GM19025 (cell line): ENCODE data around the gene HCN4.

Experiments
- ATAC-seq: cut with Tn5 transposase; IDR thresholded peaks from one replicate; pipeline ENCODE4 v1.9.1; 2021; ENCODE audit warnings: mild to moderate bottlenecking, low read depth, moderate library complexity; ENCODE audit not compliant: unreplicated experiment

HCN4 gene

GRCh38 chr15:73352082-73352481 is 16.7 kb downstream of the HCN4 start:
- ATAC-seq, result no peak

- no peak for ATAC-seq
Measured at GRCh38 chr15:73349191-73349590, 19.6 kb downstream of the HCN4 start.

GRCh38 chr15:73346735-73347312 is 21.9 kb downstream of the HCN4 start:
- no peak for ATAC-seq

- no peak for ATAC-seq
Measured at GRCh38 chr15:73345658-73346057, 23.1 kb downstream of the HCN4 start.

GRCh38 chr15:73344056-73344455 is 24.7 kb downstream of the HCN4 start:
- no peak for ATAC-seq

GRCh38 chr15:73341886-73342600 is 26.7 kb downstream of the HCN4 start:
- ATAC-seq, result no peak

GRCh38 chr15:73340502-73341192 is 28.1 kb downstream of the HCN4 start:
- ATAC-seq, result no peak

GRCh38 chr15:73338606-73339374 is 30.0 kb downstream of the HCN4 start:
- ATAC-seq, result no peak

- no peak for ATAC-seq
Measured at GRCh38 chr15:73338058-73338457, 30.7 kb downstream of the HCN4 start.

GRCh38 chr15:73337187-73337586 is 31.6 kb downstream of the HCN4 start:
- no peak for ATAC-seq

- no peak for ATAC-seq
Measured at GRCh38 chr15:73336756-73337155, 32.0 kb downstream of the HCN4 start.

- no peak for ATAC-seq
Measured at GRCh38 chr15:73335471-73335870, 33.3 kb downstream of the HCN4 start.

GRCh38 chr15:73335026-73335425 is 33.7 kb downstream of the HCN4 start:
- no peak for ATAC-seq

GRCh38 chr15:73334086-73334485 is 34.7 kb downstream of the HCN4 start:
- no peak for ATAC-seq

GRCh38 chr15:73333001-73333400 is 35.8 kb downstream of the HCN4 start:
- ATAC-seq, result no peak

- no peak for ATAC-seq
Measured at GRCh38 chr15:73331991-73332925, 36.5 kb downstream of the HCN4 start.

GRCh38 chr15:73331501-73331900 is 37.3 kb downstream of the HCN4 start:
- no peak for ATAC-seq

- no peak for ATAC-seq
Measured at GRCh38 chr15:73330206-73331051, 38.3 kb downstream of the HCN4 start.
